Endothelial cell of umbilical vein (primary cell): ENCODE measurements around the gene TACR1. TPM values are rescaled to one million over a fixed set of nuclear protein-coding genes. Genes with fewer than 3 reads are reported as not detected.

ENCODE experiments used
- BruUV-seq: library from RNA; stranded (reverse); fragments of 400-500 nt; replicated peaks from 2 replicates; lab custom pipeline; 2021; lab: Mats Ljungman, UMichigan
- CTCF ChIA-PET: fragments of 300-600, 350-600 bp; sonication (Branson Sonifier 250); formaldehyde crosslinking; loops from one replicate; lab custom pipeline; 2021; ENCODE audit warnings: antibody characterized with exemption, inconsistent platforms; lab: Charles Lee
- POLR2A ChIA-PET: fragments of 300-600, 350-600 bp; sonication (Branson Sonifier 250); formaldehyde crosslinking; loops from one replicate; lab custom pipeline; 2021; ENCODE audit warnings: antibody characterized with exemption, inconsistent platforms; lab: Charles Lee
- DNase-seq: peaks from one replicate; pipeline ENCODE4 v3.0.0-alpha.2; 2011; ENCODE audit warnings: low read depth, low spot score
- FAIRE-seq: peaks from 2 replicates; lab custom pipeline; 2011; peaks lifted over from hg19 to GRCh38; lab: Jason Lieb, UNC
- H2AFZ ChIP-seq: 2 replicates; pipeline ENCODE4 v1.6.0; 2012; ENCODE audit warnings: low read depth, low read length, control low read depth, inconsistent platforms
- H3K27ac ChIP-seq: 2 replicates; pipeline ENCODE4 v1.5.1; 2011; ENCODE audit warnings: low read depth, mild to moderate bottlenecking, control low read depth, low read length, moderate library complexity; ENCODE audit not compliant: insufficient read depth
- H3K27me3 ChIP-seq, 2 experiments: 2 replicates each; pipeline versions ENCODE4 v1.6.0 to v1.6.1; 2011; ENCODE audit warnings: low read length in 2 of 2, mixed read lengths in 1 of 2; ENCODE audit not compliant: control insufficient read depth in 2 of 2, insufficient read depth in 2 of 2
- H3K36me3 ChIP-seq, 2 experiments: 2 replicates in 1 of 2; 3 replicates in 1 of 2; pipeline ENCODE4 v1.5.1; 2011; ENCODE audit warnings: low read length in 2 of 2, mild to moderate bottlenecking in 1 of 2, moderate library complexity in 1 of 2; ENCODE audit not compliant: control insufficient read depth in 2 of 2, insufficient read depth in 2 of 2; ENCODE audit errors: extremely low read depth in 1 of 2
- H3K4me1 ChIP-seq: 3 replicates; pipeline ENCODE4 v1.5.1; 2011; ENCODE audit warnings: mild to moderate bottlenecking, low read length; ENCODE audit not compliant: control insufficient read depth, insufficient read depth; ENCODE audit errors: extremely low read depth
- H3K4me2 ChIP-seq: 2 replicates; pipeline ENCODE4 v1.6.1; 2011; ENCODE audit warnings: low read length, control low read depth, mixed read lengths; ENCODE audit not compliant: insufficient read depth
- H3K4me3 ChIP-seq, 3 experiments: fragments of 200-600 bp in 1 of 3; sonication (generic), shearing (Covaris generic) in 1 of 3; replicated peaks in 1 of 3; 2 replicates each; pipeline ENCODE4 v1.5.1; 2011 to 2016; ENCODE audit warnings: control low read depth in 3 of 3, low read length in 3 of 3, mild to moderate bottlenecking in 2 of 3, inconsistent platforms in 1 of 3, low read depth in 1 of 3, moderate library complexity in 1 of 3; ENCODE audit not compliant: insufficient read depth in 1 of 3
- H3K79me2 ChIP-seq: 2 replicates; pipeline ENCODE4 v1.6.0; 2012; ENCODE audit warnings: low read length, inconsistent platforms; ENCODE audit not compliant: control insufficient read depth, insufficient read depth
- H3K9ac ChIP-seq: replicated peaks from 2 replicates; pipeline ENCODE3; 2011; ENCODE audit warnings: low read length, control low read depth; ENCODE audit not compliant: insufficient read depth; ENCODE audit errors: extremely low read depth
- H3K9me1 ChIP-seq: replicated peaks from 3 replicates; pipeline ENCODE4 v1.6.0; 2011; ENCODE audit warnings: mild to moderate bottlenecking, low read length; ENCODE audit not compliant: control insufficient read depth, insufficient read depth; ENCODE audit errors: extremely low read depth
- H3K9me3 ChIP-seq: replicated peaks from 2 replicates; pipeline ENCODE4 v1.5.1; 2012; ENCODE audit warnings: low read length, inconsistent platforms; ENCODE audit not compliant: control insufficient read depth, insufficient read depth
- H4K20me1 ChIP-seq: replicated peaks from 2 replicates; pipeline ENCODE3; 2011; ENCODE audit warnings: mild to moderate bottlenecking, low read length; ENCODE audit not compliant: control insufficient read depth, insufficient read depth; ENCODE audit errors: extremely low read depth
- EZH2 ChIP-seq: IDR thresholded peaks from 2 replicates; pipeline ENCODE4 v1.6.1; 2012; ENCODE audit warnings: borderline replicate concordance, low read depth, mild to moderate bottlenecking, moderate library complexity, low read length, inconsistent platforms; ENCODE audit not compliant: severe bottlenecking
- FOS ChIP-seq: IDR thresholded peaks from 2 replicates; pipeline ENCODE4 v1.6.1; 2011; ENCODE audit warnings: mild to moderate bottlenecking, low read length, moderate library complexity, borderline replicate concordance; ENCODE audit not compliant: insufficient read depth
- GATA2 ChIP-seq: IDR thresholded peaks from 2 replicates; pipeline ENCODE4 v1.7.0; 2011; ENCODE audit warnings: low read depth, mild to moderate bottlenecking, moderate library complexity, mixed read lengths, low read length; ENCODE audit not compliant: insufficient read length, insufficient read depth
- JUN ChIP-seq: IDR thresholded peaks from 2 replicates; pipeline ENCODE4 v1.6.1; 2011; ENCODE audit warnings: borderline replicate concordance, low read depth; ENCODE audit not compliant: insufficient read length, insufficient read depth
- MYC ChIP-seq: IDR thresholded peaks from one replicate; pipeline ENCODE4 v1.6.1; 2011; ENCODE audit warnings: mild to moderate bottlenecking, low read depth, low read length
- POLR2A ChIP-seq: IDR thresholded peaks from 2 replicates; pipeline ENCODE4 v1.6.1; 2012; ENCODE audit warnings: low read depth, mild to moderate bottlenecking, control low read depth, low read length
- POLR2AphosphoS5 ChIP-seq: IDR thresholded peaks from 2 replicates; pipeline ENCODE4 v1.6.1; 2012; ENCODE audit warnings: low read depth, mild to moderate bottlenecking, control low read depth, low read length, moderate library complexity; ENCODE audit not compliant: insufficient read depth
- dilution Hi-C: fragments of 300-500 bp; cut with MboI; formaldehyde crosslinking; loops from one replicate; pipeline ENCODE4 v1.15.0; 2019; ENCODE audit warnings: low sequenced_read_pairs; ENCODE audit not compliant: extremely low pct_ligation_motif_present
- intact Hi-C: fragments of 100-400 bp; cut with micrococcal nuclease; formaldehyde crosslinking; loops from one replicate; pipeline ENCODE4 v1.10.0; 2022
- polyA plus RNA-seq, 4 experiments: library from polyadenylated mRNA; depleted of rRNA in 3 of 4; stranded (reverse) in 3 of 4; unstranded in 1 of 4; fragments of >200 nt; gene quantifications; 2 replicates each; pipeline versions ENCODE4 v1.2.1 to v1.2.3, GENCODE V29; 2011 to 2012; ENCODE audit warnings: missing spikeins in 1 of 4
- total RNA-seq: library from RNA; stranded (reverse); gene quantifications from 2 replicates; pipeline ENCODE4 v1.2.3, GENCODE V29; 2021
- TF ChIP-seq, protein P1 (sequence below), 2 donors: IDR thresholded peaks; 1 replicate in 1 of 2; 2 replicates in 1 of 2; pipeline ENCODE4 v1.5.1; 2011; ENCODE audit warnings: low read length in 2 of 2, mild to moderate bottlenecking in 2 of 2, moderate library complexity in 2 of 2, control low read depth in 1 of 2, inconsistent platforms in 1 of 2, low read depth in 1 of 2; ENCODE audit not compliant: insufficient read depth in 1 of 2; ENCODE audit errors: extremely low read depth in 1 of 2
- TF ChIP-seq, protein P2 (sequence below): IDR thresholded peaks from 2 replicates; pipeline ENCODE4 v1.6.1; 2011; ENCODE audit not compliant: insufficient read depth, insufficient read length

Gene TACR1
- total and polyA plus RNA-seq, 2 donors (not counting 3 experiments of a cell fraction or from before 2014, with no cell fraction given) = not detected

DNA sequence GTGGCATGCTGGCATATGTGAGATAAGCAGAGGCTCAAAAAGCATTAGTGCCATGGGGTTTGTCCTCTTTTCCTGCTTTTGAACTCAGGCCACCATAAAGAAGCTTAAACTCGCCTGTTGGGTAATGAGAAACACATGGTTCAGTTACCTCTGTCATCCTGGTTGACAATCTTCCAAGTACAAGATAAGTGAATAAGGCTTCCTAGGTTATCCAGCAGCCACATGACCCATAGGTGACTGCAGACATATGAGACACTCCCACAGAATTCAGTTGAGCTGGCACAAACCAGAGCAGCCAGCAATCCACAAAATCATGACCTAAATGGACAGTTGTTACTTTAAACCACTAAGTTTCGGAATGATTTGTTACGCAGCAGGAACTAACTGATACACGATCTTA is 97.3 kb downstream of the TACR1 start:
- H3K27me3 ChIP-seq = no peaks in the 10 kb centered on the region
- no peak overlapping the region for H3K9ac ChIP-seq
- H3K27ac ChIP-seq = no peak overlapping the region
- no peaks in the 10 kb centered on the region for H4K20me1 ChIP-seq
- CTCF ChIA-PET = no interaction called here
- DNase-seq (no peak), FAIRE-seq (no peak)
- no peaks in the 10 kb centered on the region for H3K9me3 ChIP-seq
- no TSS peak for BruUV-seq
- no peaks in the 10 kb centered on the region for H3K79me2 ChIP-seq
- H2AFZ ChIP-seq = no peak overlapping the region
- TF ChIP-seq FOS = no peak
- no peak for TF ChIP-seq GATA2
- TF ChIP-seq MYC = no peak
- TF ChIP-seq, protein P1, sequence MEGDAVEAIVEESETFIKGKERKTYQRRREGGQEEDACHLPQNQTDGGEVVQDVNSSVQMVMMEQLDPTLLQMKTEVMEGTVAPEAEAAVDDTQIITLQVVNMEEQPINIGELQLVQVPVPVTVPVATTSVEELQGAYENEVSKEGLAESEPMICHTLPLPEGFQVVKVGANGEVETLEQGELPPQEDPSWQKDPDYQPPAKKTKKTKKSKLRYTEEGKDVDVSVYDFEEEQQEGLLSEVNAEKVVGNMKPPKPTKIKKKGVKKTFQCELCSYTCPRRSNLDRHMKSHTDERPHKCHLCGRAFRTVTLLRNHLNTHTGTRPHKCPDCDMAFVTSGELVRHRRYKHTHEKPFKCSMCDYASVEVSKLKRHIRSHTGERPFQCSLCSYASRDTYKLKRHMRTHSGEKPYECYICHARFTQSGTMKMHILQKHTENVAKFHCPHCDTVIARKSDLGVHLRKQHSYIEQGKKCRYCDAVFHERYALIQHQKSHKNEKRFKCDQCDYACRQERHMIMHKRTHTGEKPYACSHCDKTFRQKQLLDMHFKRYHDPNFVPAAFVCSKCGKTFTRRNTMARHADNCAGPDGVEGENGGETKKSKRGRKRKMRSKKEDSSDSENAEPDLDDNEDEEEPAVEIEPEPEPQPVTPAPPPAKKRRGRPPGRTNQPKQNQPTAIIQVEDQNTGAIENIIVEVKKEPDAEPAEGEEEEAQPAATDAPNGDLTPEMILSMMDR (IDR thresholded peaks at IDR 0.05; ENCODE audit: extremely low read depth in 1 of 2, insufficient read depth in 1 of 2, low read depth in 1 of 2, low read length in 2 of 2) = no peak
- TF ChIP-seq, protein P2, sequence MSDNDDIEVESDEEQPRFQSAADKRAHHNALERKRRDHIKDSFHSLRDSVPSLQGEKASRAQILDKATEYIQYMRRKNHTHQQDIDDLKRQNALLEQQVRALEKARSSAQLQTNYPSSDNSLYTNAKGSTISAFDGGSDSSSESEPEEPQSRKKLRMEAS = no peak
- no peak for TF ChIP-seq JUN
- TF ChIP-seq POLR2A = no peak
- no peak for TF ChIP-seq EZH2
- TF ChIP-seq POLR2AphosphoS5 = no peak
- no peaks in the 10 kb centered on the region for H3K4me1 ChIP-seq
- dilution Hi-C loops (no loop called here), intact Hi-C loops (no loop called here)
- no peak overlapping the region for H3K4me2 ChIP-seq
- no peaks in the 10 kb centered on the region for H3K9me1 ChIP-seq
- no peaks in the 10 kb centered on the region for H3K36me3 ChIP-seq
- H3K4me3 ChIP-seq = no peak overlapping the region
- POLR2A ChIA-PET = no interaction called here
